Breast epithelium (tissue), 3 donors: ENCODE results near the gene COPG2.

Experiments used
- CTCF ChIP-seq, 3 donors: fragments of 450-650 bp; IDR thresholded peaks; one replicate each; pipeline ENCODE4 v1.5.1; 2016 to 2017; ENCODE audit warnings: antibody characterized with exemption in 3 of 3, mild to moderate bottlenecking in 3 of 3, moderate library complexity in 3 of 3
- POLR2A ChIP-seq: fragments of 450-650 bp; IDR thresholded peaks from one replicate; pipeline ENCODE4 v1.6.1; 2016; ENCODE audit warnings: antibody characterized with exemption, mild to moderate bottlenecking, moderate library complexity
- POLR2AphosphoS5 ChIP-seq, 3 donors: sonication (generic); formaldehyde crosslinking; IDR thresholded peaks; one replicate each; pipeline ENCODE4 v1.6.1; 2017; ENCODE audit warnings: antibody characterized with exemption in 3 of 3

- TF ChIP-seq CTCF (IDR thresholded peaks at IDR 0.05) (no peak), POLR2A (no peak), POLR2AphosphoS5 (IDR thresholded peaks at IDR 0.05) (no peak)
These were observed 29.3 kb upstream of the COPG2 start for GRCh38 chr7:130697820-130698219.
